DND-41 (cell line): ENCODE data around the gene GRID2.

Experiments
- EZH2 ChIP-seq: IDR thresholded peaks from 3 replicates; pipeline ENCODE4 v1.6.1; 2012; ENCODE audit warnings: borderline replicate concordance, low read depth, mild to moderate bottlenecking, moderate library complexity, low read length, inconsistent platforms; ENCODE audit not compliant: severe bottlenecking
- TF ChIP-seq, protein P1 (sequence below): IDR thresholded peaks from 2 replicates; pipeline ENCODE4 v1.5.1; 2012; ENCODE audit warnings: borderline replicate concordance, low read length, moderate library complexity, mild to moderate bottlenecking; ENCODE audit not compliant: poor library complexity, severe bottlenecking; ENCODE audit errors: extremely low read depth

DNA sequence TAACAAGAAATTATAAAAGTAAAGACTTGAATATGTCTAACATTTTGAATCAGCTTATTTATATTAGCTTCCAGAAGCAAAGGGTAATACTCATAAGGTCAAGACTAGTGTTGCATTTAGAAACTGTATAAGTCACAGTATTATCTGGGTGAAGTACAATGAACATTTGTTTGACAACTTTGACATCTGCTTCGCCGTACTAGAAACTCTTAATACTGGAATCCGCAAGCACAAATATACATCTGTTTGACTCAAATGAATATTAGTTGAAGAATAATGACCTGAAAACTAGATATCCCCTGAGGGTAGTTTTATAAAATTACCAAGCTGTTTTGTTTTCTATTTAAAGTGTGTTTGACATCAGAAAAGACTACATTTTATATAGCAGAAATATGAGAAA, 1389.4 kb downstream of the GRID2 start:
- TF ChIP-seq, protein P1, sequence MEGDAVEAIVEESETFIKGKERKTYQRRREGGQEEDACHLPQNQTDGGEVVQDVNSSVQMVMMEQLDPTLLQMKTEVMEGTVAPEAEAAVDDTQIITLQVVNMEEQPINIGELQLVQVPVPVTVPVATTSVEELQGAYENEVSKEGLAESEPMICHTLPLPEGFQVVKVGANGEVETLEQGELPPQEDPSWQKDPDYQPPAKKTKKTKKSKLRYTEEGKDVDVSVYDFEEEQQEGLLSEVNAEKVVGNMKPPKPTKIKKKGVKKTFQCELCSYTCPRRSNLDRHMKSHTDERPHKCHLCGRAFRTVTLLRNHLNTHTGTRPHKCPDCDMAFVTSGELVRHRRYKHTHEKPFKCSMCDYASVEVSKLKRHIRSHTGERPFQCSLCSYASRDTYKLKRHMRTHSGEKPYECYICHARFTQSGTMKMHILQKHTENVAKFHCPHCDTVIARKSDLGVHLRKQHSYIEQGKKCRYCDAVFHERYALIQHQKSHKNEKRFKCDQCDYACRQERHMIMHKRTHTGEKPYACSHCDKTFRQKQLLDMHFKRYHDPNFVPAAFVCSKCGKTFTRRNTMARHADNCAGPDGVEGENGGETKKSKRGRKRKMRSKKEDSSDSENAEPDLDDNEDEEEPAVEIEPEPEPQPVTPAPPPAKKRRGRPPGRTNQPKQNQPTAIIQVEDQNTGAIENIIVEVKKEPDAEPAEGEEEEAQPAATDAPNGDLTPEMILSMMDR, result no peak
- no peak for TF ChIP-seq EZH2
